GM19351 (cell line): Measurements from ENCODE around the gene TIMM17B.
A peak's percentile ranks its signal among the peaks of the same experiment; 100 is the strongest.
"Not testable (repeated sequence)": the region's sequence is repeated elsewhere in the genome, so short reads cannot be mapped to it uniquely, and the experiment has no call there.

ENCODE experiments used
- ATAC-seq: cut with Tn5 transposase; IDR thresholded peaks from one replicate; pipeline ENCODE4 v1.9.1; 2021; ENCODE audit warnings: mild to moderate bottlenecking, moderate library complexity; ENCODE audit not compliant: unreplicated experiment

The TIMM17B gene

DNA sequence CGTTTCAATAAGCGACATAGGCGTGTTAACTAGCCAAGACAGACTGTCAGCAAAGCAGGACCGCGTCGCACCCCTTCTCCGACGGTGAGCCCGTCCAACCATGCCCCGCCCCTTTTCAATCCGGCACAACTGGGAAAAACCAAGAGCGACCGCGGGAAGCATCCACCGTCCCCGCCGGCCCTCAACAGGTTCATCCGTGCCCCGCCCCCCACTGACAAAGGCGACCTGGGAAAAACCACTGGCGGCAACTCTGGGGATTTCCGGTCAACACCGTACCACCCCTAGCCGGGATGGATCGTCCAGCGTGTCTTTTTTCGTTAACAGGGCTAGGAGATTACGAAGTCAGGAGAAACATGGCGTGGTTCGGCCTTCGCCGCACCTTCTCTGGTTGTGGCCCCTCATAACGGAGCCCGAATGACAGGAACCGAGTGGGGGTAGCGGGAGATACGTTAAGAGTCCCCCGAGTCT, 377 bp downstream of the TIMM17B start:
- peak; percentile 8 for ATAC-seq

- ATAC-seq, result no peak
These were observed 957 bp downstream of the TIMM17B start for GRCh38 chrX:48896611-48897011.

DNA sequence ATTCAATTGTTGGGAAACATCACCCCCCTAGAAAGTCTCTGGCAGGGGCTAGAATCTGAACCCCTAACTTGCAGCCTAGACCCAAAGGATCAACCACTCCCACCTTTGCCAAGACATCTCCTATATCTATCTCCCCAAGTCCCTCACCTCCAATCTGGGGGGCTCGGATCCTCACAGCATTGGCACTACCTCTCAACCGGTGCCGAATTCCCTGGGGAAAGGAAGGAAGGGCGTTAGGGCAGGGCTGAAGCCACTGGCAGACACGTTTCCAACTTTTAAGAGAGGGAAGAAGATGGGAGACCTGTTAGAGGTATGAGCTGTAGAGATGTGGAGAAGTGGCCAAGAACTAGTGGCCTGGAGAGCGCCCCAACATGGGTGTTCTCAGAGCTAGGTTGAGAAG, 2.7 kb downstream of the TIMM17B start:
- ATAC-seq, result no peak

DNA sequence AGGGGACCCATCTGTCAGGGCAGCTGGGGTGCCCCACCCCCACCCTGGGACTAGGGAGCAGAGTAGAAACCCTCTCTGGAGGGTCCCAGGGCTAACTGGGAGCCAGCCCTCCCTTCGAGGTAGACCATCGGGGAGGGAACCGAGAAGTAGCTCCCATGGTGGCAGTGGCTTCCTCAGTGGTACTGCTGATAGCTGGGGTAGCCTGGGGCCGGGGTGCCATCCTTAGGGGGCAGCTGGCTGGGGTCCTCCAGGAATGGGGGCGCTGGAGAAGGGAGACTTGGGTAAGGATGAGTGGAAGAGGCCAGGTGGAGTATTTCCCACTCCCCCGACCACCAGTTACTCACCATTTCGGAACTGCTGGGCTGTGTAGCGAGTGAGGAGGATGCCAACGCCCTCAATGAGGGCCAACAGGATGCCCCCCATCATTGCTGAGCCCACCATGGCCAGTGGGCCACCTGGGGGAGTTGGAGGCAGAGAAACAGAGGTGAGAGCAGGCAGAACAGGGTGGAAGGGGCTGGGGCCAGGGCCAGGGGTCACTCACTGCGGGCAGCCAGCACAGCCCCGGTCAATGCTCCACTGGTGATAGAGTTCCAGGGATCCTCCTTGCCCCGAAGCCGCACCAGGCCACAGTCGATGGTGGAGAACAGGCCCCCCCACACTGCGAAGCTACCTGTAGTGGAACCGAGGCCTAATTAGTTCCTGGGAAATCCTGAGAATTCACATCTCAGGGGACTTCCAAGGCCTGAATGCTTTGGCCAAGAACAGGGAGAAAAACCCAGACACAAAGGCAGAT, 3.8 kb downstream of the TIMM17B start:
- ATAC-seq, result no peak

- no peak for ATAC-seq
These were observed 4.7 kb downstream of the TIMM17B start for GRCh38 chrX:48892896-48893295.

- peak; percentile 80 for ATAC-seq
These were observed 5.9 kb downstream of the TIMM17B start for GRCh38 chrX:48891402-48892288.

DNA sequence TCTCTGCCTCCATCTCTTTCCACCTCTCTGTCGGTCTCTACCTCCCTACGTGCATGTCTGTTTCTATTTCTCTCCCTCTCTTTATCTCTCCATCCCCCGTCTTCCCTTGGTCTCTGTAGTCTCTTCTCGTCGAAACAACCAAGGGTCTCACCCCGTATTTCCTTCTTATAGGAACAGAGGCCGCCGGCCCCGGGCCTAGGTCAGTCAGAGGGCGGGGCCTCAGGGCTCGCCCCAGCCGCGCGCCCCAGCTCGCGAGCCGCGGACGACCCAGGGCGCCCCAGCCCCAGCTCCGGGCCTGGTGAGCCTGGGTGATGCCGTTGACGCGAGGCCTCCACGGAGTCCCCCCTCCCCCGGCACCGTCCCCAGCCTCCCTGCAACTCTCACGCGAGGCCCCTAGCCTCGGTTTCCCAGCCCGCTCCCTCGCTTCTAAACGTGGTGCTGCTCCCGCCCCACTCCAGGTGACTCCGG, 6.6 kb downstream of the TIMM17B start:
- peak; percentile 38 for ATAC-seq

- no peak for ATAC-seq
These were observed 7.2 kb downstream of the TIMM17B start for GRCh38 chrX:48890296-48890925.

DNA sequence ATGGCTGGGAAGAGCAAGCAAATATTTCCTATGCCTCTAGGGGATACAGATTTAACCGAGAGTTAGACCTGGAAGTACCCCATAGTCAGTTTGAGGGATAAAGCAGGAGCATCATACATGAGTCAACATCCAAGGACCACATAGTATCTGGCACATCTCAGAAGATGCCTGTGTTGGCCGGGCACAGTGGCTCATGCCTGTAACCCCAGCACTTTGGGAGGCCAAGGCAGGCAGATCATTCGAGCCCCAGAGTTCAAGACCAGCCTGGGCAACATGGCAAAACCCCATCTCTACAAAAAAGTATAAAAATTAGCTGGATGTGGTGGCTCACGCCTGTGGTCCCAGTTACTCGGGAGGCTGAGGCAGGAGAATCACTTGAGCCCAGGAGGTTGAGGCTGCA, 11.0 kb downstream of the TIMM17B start:
- ATAC-seq, result not testable (repeated sequence)

DNA sequence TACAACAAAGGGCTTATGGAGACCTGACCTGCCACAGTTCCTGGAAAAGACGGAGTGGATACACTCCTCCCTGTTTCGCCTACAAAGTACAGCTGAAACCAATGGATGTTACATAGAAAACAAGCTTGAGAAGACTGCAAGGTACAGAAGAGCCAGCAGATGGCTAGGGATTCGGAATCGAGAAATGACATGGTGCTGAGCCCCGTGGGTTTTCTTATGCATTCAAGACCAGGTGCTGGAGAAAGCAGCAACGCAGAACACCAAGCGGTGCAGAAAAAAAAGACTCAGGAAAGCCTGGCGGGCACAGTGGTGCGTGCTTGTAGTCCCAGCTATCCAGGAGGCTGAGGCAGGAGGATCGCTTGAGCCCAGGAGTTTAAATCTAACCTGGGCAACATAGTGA, 13.8 kb downstream of the TIMM17B start:
- ATAC-seq, result no peak

DNA sequence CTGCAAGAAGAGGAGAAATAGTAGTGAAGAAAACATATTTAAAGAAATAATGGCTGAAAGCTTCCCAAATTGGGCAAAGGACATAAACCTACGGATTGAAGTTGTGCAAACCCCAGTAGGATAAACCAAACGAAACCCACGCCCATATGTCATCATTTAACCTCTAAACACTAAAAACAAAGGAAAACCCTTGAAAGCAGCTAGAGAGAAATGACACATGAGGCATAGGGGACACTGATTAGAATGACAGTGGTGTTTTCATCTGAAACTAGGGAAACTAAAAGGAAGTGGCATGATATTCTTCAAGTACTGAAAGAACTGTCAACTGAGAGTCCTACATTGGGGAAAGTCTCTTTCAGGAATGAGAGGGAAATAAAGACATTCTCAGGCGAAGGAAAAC, 20.6 kb downstream of the TIMM17B start:
- not testable (repeated sequence) for ATAC-seq

DNA sequence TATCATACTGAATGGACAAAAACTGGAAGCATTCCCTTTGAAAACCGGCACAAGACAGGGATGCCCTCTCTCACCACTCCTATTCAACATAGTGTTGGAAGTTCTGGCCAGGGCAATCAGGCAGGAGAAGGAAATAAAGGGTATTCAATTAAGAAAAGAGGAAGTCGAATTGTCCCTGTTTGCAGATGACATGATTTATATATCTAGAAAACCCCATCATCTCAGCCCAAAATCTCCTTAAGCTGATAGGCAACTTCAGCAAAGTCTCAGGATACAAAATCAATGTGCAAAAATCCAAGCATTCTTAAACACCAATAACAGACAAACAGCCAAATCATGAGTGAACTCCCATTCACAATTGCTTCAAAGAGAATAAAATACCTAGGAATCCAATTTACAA, 25.6 kb downstream of the TIMM17B start:
- ATAC-seq, result not testable (repeated sequence)

GRCh38 chrX:48864210-48864609, 33.4 kb downstream of the TIMM17B start:
- ATAC-seq, result no peak

- ATAC-seq, result no peak
These were observed 42.7 kb downstream of the TIMM17B start for GRCh38 chrX:48854898-48855297.

DNA sequence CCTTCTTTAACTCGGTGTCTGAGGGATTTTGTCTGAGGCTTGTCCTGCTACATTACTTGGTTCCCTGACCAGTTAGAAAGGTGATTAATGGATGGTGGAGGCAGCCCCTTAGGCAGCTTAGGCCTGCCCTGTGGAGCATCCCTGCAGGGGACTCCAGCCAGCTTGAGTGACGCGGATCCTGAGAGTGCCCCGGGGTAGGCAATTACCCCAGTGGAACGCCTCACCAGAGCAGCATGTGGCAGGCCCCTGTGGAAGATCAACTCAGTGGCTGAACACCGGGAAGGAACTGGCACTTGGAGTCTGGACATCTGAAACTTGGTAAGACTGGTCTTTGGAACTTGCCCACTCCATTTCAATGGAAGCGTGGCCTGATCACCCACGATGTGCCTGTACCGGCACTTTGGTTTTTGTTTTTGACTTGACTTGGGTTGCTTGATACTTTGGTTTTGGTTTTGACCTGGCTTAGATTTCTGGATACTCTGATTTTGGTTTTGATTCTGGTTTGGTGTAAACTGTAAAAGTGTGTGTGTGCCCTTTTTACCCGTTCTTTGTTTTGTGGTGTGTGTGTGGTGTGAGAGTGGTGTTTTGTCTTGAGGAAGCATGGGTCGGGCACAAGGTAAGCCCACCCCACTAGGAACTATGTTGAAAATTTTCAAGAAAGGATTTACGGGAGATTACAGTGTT, 43.3 kb downstream of the TIMM17B start:
- ATAC-seq, result not testable (repeated sequence)

- not testable (repeated sequence) for ATAC-seq
These were observed 44.1 kb downstream of the TIMM17B start for GRCh38 chrX:48853494-48853893.

GRCh38 chrX:48852857-48853256, 44.7 kb downstream of the TIMM17B start:
- ATAC-seq, result no peak

- ATAC-seq, result no peak
These were observed 48.7 kb downstream of the TIMM17B start for GRCh38 chrX:48848847-48849246.
